LNCAP (cell line): ENCODE measurements around the gene SCYGR5.
"Not testable (repeated sequence)": the region's sequence is repeated elsewhere in the genome, so short reads cannot be mapped to it uniquely, and the experiment has no call there.

Experiments
- TF ChIP-seq, protein P1 (sequence below): fragments of 450-650 bp; IDR thresholded peaks from 2 replicates; pipeline ENCODE4 v1.5.1; 2017; ENCODE audit warnings: mild to moderate bottlenecking

SCYGR5 gene, protein sequence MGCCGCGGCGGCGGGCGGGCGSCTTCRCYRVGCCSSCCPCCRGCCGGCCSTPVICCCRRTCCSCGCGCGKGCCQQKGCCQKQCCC

GRCh38 chr2:227666631-227667170 is at the start of gene SCYGR5:
TSS of gene SCYGR5 (plus strand) at chr2:227666804. CDS start at chr2:227666804, 0 bp downstream.
- TF ChIP-seq, protein P1, sequence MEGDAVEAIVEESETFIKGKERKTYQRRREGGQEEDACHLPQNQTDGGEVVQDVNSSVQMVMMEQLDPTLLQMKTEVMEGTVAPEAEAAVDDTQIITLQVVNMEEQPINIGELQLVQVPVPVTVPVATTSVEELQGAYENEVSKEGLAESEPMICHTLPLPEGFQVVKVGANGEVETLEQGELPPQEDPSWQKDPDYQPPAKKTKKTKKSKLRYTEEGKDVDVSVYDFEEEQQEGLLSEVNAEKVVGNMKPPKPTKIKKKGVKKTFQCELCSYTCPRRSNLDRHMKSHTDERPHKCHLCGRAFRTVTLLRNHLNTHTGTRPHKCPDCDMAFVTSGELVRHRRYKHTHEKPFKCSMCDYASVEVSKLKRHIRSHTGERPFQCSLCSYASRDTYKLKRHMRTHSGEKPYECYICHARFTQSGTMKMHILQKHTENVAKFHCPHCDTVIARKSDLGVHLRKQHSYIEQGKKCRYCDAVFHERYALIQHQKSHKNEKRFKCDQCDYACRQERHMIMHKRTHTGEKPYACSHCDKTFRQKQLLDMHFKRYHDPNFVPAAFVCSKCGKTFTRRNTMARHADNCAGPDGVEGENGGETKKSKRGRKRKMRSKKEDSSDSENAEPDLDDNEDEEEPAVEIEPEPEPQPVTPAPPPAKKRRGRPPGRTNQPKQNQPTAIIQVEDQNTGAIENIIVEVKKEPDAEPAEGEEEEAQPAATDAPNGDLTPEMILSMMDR = not testable (repeated sequence)

DNA sequence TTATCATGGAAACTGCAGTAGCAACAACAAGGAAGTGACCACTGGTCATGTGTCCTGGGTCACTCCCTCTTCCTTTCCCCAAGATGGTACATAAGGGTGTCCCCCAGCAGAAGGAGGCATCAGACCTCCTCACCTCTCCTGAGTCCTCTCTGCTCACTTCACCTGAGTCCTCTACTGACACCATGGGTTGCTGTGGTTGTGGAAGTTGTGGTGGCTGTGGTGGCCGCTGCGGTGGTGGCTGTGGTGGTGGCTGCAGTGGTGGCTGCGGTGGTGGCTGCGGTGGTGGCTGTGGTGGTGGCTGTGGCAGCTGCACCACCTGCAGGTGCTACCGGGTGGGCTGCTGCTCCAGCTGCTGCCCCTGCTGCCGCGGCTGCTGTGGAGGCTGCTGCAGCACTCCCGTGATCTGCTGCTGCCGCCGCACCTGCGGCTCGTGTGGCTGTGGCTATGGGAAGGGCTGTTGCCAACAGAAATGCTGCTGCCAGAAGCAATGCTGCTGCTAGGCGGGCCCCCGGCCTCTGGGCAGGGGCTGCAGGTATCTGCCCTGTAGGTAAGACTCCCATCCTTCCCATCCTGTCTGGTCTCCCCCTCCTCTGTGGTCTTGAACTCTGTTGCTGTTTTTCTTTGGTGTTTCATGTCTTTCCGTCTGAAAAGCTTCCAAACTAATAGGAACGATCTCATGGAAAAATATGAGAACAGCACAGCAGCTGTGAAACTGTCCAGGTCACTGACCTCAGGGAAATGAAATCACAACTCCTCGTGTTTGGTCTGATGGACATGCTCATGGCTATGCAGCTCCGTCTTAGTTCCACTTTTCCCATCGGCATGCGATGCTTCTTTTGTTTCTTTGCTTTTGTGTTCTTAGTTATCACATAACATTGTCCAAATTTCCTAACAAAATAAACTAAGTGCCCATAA is 49.0 kb upstream of the SCYGR5 start, which contains the start of gene SCYGR4:
SCYGR4 (plus strand) TSS at position 183 of the 915 bp plus-strand sequence; CDS start at position 183, 0 bp downstream.
- TF ChIP-seq, protein P1 = no peak

DNA sequence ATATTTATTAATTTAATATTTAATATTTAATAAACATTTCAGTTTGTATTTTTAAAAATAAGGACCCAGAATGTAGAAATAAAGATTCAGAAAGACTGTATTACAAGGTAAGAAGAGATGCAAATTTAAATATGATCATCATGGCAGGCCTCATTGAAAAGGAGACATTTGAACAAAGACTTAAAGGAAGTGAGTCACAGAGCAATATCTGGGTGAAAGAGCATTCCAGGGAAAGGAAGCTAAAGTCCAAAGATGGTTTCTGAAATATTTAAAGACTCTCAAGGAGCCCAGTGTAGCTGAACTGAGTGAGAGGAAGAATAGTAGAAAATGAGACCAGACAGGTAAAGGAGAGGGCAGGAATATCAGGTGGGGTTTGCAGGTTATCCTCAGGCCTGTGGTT is 43.4 kb upstream of the SCYGR5 start:
- TF ChIP-seq, protein P1 = no peak

- TF ChIP-seq, protein P1 = no peak
Measured at GRCh38 chr2:227625420-227625819, 41.2 kb upstream of the SCYGR5 start.

- TF ChIP-seq, protein P1 = no peak
Measured at GRCh38 chr2:227626580-227627151, 39.9 kb upstream of the SCYGR5 start.

GRCh38 chr2:227627769-227628168 is 38.8 kb upstream of the SCYGR5 start:
- TF ChIP-seq, protein P1 = no peak

- TF ChIP-seq, protein P1 = no peak
Measured at GRCh38 chr2:227629435-227629834, 37.2 kb upstream of the SCYGR5 start.
